HG02798 (cell line): ENCODE measurements around the gene DCAF15.
"Not testable (repeated sequence)": the region's sequence is repeated elsewhere in the genome, so short reads cannot be mapped to it uniquely, and the experiment has no call there.

Experiments used
- ATAC-seq: cut with Tn5 transposase; IDR thresholded peaks from one replicate; pipeline ENCODE4 v1.9.1; 2021; ENCODE audit warnings: mild to moderate bottlenecking; ENCODE audit not compliant: unreplicated experiment, poor library complexity

The DCAF15 gene

GRCh38 chr19:13972368-13973155, 20.3 kb downstream of the DCAF15 start:
- no peak for ATAC-seq

GRCh38 chr19:13973479-13973878, 21.2 kb downstream of the DCAF15 start:
- ATAC-seq: not testable (repeated sequence)

- no peak for ATAC-seq
Measured at GRCh38 chr19:13974073-13974472, 21.8 kb downstream of the DCAF15 start.

GRCh38 chr19:13975870-13976269, 23.6 kb downstream of the DCAF15 start:
- ATAC-seq: no peak

- ATAC-seq: no peak
Measured at GRCh38 chr19:13976446-13976845, 24.1 kb downstream of the DCAF15 start.

- no peak for ATAC-seq
Measured at GRCh38 chr19:13977803-13978202, 25.5 kb downstream of the DCAF15 start.

GRCh38 chr19:13978351-13979243, 26.3 kb downstream of the DCAF15 start:
- ATAC-seq: no peak

GRCh38 chr19:13979244-13979615, 26.9 kb downstream of the DCAF15 start:
- no peak for ATAC-seq

GRCh38 chr19:13979686-13980085, 27.4 kb downstream of the DCAF15 start:
- no peak for ATAC-seq

GRCh38 chr19:13980340-13980739, 28.0 kb downstream of the DCAF15 start:
- ATAC-seq: no peak

GRCh38 chr19:13981021-13981420, 28.7 kb downstream of the DCAF15 start:
- ATAC-seq: no peak

- ATAC-seq: no peak
Measured at GRCh38 chr19:13981467-13981866, 29.2 kb downstream of the DCAF15 start.

GRCh38 chr19:13981988-13982501, 29.7 kb downstream of the DCAF15 start:
- ATAC-seq: no peak

- ATAC-seq: no peak
Measured at GRCh38 chr19:13982773-13983172, 30.5 kb downstream of the DCAF15 start.

GRCh38 chr19:13983213-13983889, 31.0 kb downstream of the DCAF15 start:
- no peak for ATAC-seq

- ATAC-seq: no peak
Measured at GRCh38 chr19:13984186-13984585, 31.9 kb downstream of the DCAF15 start.

GRCh38 chr19:13984875-13985741, 32.8 kb downstream of the DCAF15 start:
- no peak for ATAC-seq

- peak; percentile 16 for ATAC-seq
Measured at GRCh38 chr19:13985771-13986347, 33.5 kb downstream of the DCAF15 start.

GRCh38 chr19:13986348-13986904, 34.1 kb downstream of the DCAF15 start:
- ATAC-seq: peak; percentile 83
